GM18511 (cell line): ENCODE measurements around the gene C1orf52.
A peak's percentile ranks its signal among the peaks of the same experiment; 100 is the strongest.
"Not testable (repeated sequence)": the region's sequence is repeated elsewhere in the genome, so short reads cannot be mapped to it uniquely, and the experiment has no call there.

Experiments
- ATAC-seq: cut with Tn5 transposase; IDR thresholded peaks from one replicate; pipeline ENCODE4 v1.9.1; 2021; ENCODE audit warnings: mild to moderate bottlenecking, moderate library complexity; ENCODE audit not compliant: unreplicated experiment

C1orf52 gene

DNA sequence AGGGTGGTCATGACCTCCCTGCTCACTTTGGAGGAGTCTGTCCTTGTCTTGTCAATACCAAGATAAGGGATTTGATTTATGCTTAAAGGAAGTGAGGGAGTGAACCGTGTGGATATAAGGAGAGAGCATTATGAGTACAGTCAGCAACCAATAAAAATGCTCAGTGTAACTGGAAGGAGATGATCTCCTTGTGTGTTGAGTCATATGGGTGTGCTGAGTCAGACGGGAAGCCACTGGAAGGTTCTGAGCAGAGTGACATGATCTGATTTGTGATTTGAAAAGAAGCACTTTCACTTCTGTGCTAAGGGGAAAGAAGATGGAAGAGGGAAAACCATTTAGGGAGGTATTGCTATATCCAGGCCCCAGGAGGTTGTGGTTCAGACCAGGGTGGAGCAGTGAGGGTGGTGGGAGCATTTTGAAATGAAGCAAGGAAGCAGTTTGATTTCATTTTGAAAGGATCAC, 19.4 kb upstream of the C1orf52 start:
- ATAC-seq: no peak

DNA sequence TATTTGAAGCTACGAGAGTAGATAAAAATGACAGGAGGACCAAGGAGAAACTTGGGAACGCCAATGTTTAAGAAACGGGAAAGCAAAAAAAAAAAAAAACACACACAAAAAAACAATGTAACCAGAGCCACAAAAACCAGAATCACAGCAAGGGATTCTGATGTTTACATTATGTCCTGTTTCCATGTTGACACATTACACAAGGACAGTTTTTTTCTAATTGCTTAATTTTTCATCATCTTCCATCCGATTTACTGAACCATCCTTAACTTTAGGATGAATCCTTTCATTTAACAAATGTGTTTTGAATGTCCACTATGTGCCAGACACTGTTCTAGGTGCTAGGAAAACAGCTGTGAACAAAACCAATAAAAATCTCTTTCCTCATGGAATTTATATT, 18.3 kb upstream of the C1orf52 start:
- ATAC-seq: no peak

DNA sequence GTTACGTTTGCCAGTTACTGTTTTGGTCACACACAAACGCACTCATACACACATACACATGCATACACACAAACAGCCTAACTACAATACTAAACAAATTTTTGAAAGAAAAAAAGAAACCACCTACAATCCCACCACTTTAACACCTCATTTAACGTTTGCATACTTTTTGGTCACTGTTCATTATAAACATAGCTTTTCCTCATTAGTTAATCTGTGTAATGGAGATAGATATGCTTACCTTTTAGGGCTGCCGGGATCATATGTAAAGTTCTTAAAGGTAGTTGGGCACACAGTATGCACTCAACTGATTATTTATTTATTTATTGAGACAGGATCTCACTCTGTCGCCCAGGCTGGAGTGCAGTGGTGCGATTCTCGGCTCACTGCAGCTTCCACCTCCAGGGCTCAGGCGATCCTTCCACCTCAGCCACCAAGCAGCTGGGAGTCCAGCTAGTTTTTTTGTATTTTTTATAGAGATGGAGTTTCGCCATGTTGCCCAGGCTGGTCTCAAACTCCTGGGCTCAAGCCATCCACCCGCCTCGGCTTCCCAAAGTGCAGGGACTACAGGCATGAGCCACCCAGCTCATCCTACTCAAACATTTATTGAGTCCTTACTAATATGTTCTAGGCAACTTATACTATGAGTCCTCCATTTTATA, 17.6 kb upstream of the C1orf52 start:
- ATAC-seq: no peak

- peak; percentile 96 for ATAC-seq
These were observed 16.9 kb upstream of the C1orf52 start, which contains the start of gene BCL10 for GRCh38 chr1:85276215-85276977. TSS of gene BCL10 (minus strand) at chr1:85276632. CDS start at chr1:85276352, 280 bp downstream.

GRCh38 chr1:85275701-85276214, 16.3 kb upstream of the C1orf52 start:
- peak; percentile 14 for ATAC-seq

DNA sequence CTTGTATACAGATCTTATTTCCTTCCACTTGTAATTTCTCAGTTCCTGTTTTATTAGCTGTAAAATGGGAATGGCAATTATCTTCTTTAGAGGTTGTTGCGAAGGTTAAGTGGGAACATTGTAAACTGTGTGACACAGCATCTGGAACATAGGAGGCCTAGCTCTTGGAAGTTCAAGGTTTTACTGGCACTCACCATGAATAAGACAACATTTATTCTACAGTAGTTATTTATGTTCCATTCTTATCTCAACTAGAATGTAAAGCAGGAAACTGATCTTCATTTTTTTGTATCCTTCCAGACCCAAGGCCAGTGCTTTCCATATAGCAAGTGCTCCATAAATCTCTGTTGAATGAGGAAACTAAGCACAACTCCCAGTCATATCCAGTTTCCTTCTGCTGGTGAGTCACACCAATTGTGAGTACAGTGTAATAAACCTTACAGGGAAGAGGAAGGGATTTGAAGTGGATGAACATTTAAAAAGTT, 15.5 kb upstream of the C1orf52 start:
- no peak for ATAC-seq

DNA sequence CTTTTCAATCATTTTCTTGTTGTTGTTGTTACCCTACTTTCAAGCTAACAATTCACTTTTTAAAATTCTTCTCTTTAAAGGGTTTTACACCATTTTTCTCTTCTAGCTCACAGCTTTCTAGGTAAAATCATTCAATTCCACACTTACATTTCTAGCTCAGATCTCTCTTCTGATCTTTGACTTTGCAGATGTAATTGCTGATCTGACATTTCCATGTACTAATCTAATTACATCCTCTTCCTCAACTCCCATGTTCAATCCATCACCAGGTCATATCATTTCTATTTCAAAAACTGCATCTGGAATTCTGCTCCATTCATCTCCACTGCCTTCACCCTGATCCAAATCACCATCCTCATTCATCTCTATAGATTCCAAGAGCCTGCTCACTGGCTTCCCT, 13.9 kb upstream of the C1orf52 start:
- no peak for ATAC-seq

DNA sequence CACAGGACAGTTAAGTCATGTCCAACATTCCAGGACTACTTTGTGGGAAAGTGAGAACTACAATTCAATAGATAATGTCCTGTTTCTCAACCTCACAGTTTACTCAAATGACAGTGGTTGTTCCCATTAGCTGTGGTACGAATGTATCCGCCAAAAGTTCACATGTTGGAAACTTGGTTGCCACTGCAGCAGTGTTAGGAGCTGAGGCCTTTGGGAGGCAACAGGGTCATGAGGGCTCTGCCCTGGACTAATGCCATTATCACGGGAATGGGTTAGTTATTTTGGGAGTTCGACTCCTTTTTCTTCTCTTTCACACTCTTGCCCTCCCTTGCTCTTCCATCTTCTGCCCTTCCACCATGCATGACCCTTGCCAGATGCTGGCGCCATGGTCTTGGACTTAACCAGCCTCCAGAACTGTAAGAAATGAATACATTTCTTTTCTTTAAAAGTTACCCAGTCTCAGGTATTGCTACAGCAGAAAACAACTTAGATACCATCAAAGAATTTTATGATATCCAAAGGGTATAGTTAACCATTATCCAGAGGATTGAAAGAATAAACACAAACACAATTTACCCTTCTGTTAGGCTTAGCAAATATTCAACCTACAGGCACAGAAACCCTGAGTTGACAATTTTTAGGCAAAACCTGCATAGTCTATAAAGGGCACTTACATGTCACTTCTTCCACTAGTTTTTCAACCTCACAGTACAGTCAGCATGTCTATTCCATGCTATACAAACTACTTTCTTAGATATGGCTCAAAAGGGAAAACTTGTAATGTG, 9.5 kb upstream of the C1orf52 start:
- ATAC-seq: no peak

DNA sequence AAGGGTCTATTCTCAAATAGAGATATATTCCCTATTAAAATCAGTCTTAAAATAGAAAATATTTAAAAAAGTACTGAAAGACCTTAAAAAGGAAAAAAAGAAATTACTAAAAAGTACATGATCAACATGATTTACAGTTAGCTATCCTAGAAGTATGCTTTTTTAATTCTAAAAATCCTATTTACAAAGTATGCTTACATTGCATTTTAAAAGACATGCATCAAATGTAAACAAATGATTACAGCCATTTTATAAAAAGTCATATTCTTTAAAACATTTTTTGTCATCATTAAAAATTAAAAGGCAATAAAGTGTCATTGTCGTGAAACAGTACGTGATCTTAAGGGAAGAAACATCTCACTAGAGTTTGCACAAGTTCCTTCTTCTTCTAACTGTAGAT, 7.9 kb upstream of the C1orf52 start:
- no peak for ATAC-seq

GRCh38 chr1:85264150-85264549, 4.7 kb upstream of the C1orf52 start:
- no peak for ATAC-seq

DNA sequence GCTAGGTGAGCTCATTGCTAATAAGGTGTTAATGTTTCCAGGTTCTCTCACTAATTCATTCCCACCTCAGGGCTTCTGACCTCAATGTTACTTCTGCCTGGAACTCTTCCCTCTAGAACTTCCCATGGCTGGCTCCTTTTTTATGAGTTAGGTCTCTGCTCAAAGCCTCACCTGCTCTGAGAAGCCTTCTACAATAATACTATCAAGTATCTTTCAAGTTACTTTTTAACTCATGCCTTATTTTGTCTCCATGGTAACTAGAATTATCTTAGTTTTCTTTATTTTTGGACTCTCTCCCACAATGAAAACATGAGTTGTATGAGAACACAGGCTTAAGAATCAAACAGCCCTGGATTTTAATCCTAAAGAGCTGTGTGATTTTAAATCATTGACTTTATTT, 3.5 kb upstream of the C1orf52 start:
- no peak for ATAC-seq

DNA sequence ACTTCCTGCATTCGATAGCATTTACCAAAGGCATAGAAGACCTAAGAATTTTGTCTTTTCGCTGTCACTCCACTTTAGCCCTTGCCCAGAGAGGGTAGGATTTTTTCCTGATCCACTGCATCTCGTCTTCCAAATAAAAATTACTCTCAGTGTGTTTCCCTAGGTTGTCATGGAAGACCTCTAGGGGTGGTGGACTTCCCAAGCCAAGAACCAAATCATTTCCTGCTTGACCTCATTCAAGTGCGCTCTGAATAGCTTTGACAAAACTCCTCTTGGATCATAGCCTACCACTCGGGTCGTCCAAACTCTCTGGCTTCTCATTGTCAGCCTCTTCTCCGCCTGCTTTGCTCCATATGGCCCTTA, 431 bp upstream of the C1orf52 start:
- no peak for ATAC-seq

GRCh38 chr1:85258536-85259117, 835 bp downstream of the C1orf52 start:
- ATAC-seq: peak; percentile 2

DNA sequence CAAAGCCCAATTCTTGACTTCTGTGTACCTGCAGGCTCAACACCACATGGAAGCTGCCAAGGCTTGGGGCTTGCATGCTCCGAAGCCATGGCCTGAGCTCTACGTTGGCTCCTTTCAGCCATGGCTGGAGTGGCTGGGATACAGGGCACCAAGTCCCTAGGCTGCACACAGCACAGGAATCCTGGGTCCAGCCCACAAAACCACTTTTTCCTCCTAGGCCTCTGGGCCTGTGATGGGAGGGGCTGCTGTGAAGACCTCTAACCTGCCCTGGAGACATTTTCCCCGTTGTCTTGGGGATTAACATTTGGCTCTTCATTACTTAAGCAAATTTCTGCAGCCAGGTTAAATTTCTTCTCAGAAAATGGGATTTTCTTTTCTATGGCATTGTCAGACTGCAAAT, 10.4 kb downstream of the C1orf52 start:
- not testable (repeated sequence) for ATAC-seq

DNA sequence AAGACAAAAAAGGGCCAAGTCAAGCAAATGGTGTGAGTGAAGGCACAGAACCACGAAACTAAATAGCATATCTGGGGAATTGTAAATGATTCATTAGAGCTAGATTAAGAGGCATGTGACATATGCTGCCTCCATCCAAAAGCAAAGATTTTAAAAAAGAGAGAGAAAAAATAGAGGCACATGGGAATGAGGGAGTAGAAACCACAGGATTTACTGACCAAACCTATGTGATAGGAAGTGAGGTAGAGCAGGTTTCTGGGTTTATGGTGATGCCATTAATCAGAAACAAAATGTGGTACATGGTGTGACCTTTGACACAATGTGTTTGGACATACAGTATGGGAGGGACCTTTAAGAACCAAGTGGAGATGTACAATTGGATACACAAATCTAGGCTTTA, 13.6 kb downstream of the C1orf52 start:
- no peak for ATAC-seq

DNA sequence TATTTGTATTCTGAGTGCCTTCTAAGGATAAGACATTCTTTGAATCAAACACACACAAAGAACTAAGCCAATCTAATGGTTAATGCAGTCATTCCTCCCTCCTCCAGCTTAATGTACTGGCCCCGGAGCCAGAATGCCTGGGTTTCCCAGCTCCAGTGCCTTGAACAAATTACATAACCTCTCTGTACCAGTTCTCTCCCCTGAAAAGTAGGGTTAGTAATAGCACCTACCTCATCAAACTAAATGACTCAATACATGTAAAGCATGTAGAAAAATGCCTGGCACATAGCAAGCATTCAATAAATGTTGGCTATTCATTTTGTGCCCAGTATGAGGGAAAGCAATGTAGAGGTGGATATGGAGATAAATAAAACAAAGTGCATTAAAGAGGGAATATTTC, 14.0 kb downstream of the C1orf52 start:
- ATAC-seq: no peak

- no peak for ATAC-seq
These were observed 15.0 kb downstream of the C1orf52 start for GRCh38 chr1:85244271-85245061.

- no peak for ATAC-seq
These were observed 16.1 kb downstream of the C1orf52 start for GRCh38 chr1:85243372-85243771.

- ATAC-seq: no peak
These were observed 18.8 kb downstream of the C1orf52 start for GRCh38 chr1:85240643-85241042.

GRCh38 chr1:85240174-85240601, 19.3 kb downstream of the C1orf52 start:
- peak; percentile 60 for ATAC-seq
